Activated CD8-positive, alpha-beta T cell treated with anti-CD3 and anti-CD28 coated beads for 36 hours (primary cell): Measurements from ENCODE around the gene NAPSA. TPM values are rescaled to one million over a fixed set of nuclear protein-coding genes. Genes with fewer than 3 reads are reported as not detected.
A peak's percentile ranks its signal among the peaks of the same experiment; 100 is the strongest.

Source experiments
- ATAC-seq: fragments of 200-7000 bp; cut with Tn5 transposase; one replicate; pipeline ENCODE4 v1.10.0; 2021; ENCODE audit warnings: mild to moderate bottlenecking, moderate library complexity
- CTCF ChIA-PET: fragments of 350-600 bp; sonication (Branson Sonifier 250); formaldehyde crosslinking; loops from one replicate; lab custom pipeline; 2021; ENCODE audit warnings: antibody characterized with exemption; lab: Charles Lee
- POLR2A ChIA-PET: fragments of 350-600 bp; sonication (Branson Sonifier 250); formaldehyde crosslinking; loops from one replicate; lab custom pipeline; 2021; ENCODE audit warnings: antibody characterized with exemption; lab: Charles Lee
- DNase-seq: peaks from one replicate; pipeline ENCODE4 v3.0.0-alpha.2; 2020
- H3K27ac Mint-ChIP-seq: one replicate; pipeline ENCODE4 v1.8.0; 2021; ENCODE audit warnings: mild to moderate bottlenecking, mixed read lengths
- H3K27me3 Mint-ChIP-seq: one replicate; pipeline ENCODE4 v1.8.0; 2021; ENCODE audit warnings: mixed read lengths
- H3K36me3 Mint-ChIP-seq: one replicate; pipeline ENCODE4 v1.8.0; 2021; ENCODE audit warnings: low read depth, mixed read lengths
- H3K4me1 Mint-ChIP-seq: one replicate; pipeline ENCODE4 v1.8.0; 2021; ENCODE audit warnings: low read depth, mixed read lengths
- H3K4me3 Mint-ChIP-seq: one replicate; pipeline ENCODE4 v1.8.0; 2021; ENCODE audit warnings: mild to moderate bottlenecking, moderate library complexity, mixed read lengths
- H3K9me3 Mint-ChIP-seq: one replicate; pipeline ENCODE4 v1.8.0; 2021; ENCODE audit warnings: mixed read lengths
- CTCF ChIP-seq: fragments of 200-600 bp; IDR thresholded peaks from one replicate; pipeline ENCODE4 v1.8.0; 2022; ENCODE audit warnings: antibody characterized with exemption, mild to moderate bottlenecking
- intact Hi-C: fragments of 100-400 bp; cut with micrococcal nuclease; formaldehyde crosslinking; loops from one replicate; pipeline ENCODE4 v1.10.0; 2022
- total RNA-seq, 2 experiments: library from RNA; stranded (reverse); gene quantifications; one replicate each; pipeline ENCODE4 v1.2.3, GENCODE V29; 2021

The NAPSA gene
- total RNA-seq, 2 experiments from 2014 or later, result 18.3 to 20.0 TPM

GRCh38 chr19:50384685-50385535, 19.5 kb upstream of the NAPSA start:
- peak; percentile 26 for DNase-seq
- Mint-ChIP-seq H3K36me3 (peaks cover 34% of the 10 kb centered on the region), H3K9me3 (no peaks in the 10 kb centered on the region), H3K4me3 (peak overlapping the region; percentile 94), H3K27ac (peak overlapping the region; percentile 95), H3K27me3 (no peaks in the 10 kb centered on the region), H3K4me1 (peaks cover 30% of the 10 kb centered on the region)
- intact Hi-C loops, result no loop called here
- ChIA-PET POLR2A (interaction anchor here (0.6 to 2.3 kb wide), 12 partner anchors 10 to 91 kb away, joined by 3 to 11 read pairs (median 4); partner anchors contain the start of genes EMC10, GARIN5A, NAPSA and NR1H2), CTCF (interaction anchor here (1.3 to 2.0 kb wide), 4 partner anchors 16 to 31 kb away, joined by 4 to 10 read pairs (median 7); no protein-coding TSS in a partner anchor)
- no peak for ATAC-seq
- no peak for TF ChIP-seq CTCF

- POLR2A ChIA-PET, result interaction anchor here (0.6 to 2.3 kb wide), 8 partner anchors 9 to 92 kb away, joined by 3 to 11 read pairs (median 4); partner anchors contain the start of genes EMC10, GARIN5A, NAPSA and NR1H2
- TF ChIP-seq CTCF, result no peak
- no peaks in the 10 kb centered on the region for H3K27me3 Mint-ChIP-seq
- peak; percentile 95 for ATAC-seq
- DNase-seq, result peak; percentile 99
- CTCF ChIA-PET, result interaction anchor here (1.0 to 2.0 kb wide), 5 partner anchors 8 to 31 kb away, joined by 3 to 10 read pairs (median 4); partner anchors contain the start of gene NR1H2
- H3K4me1 Mint-ChIP-seq, result peaks cover 32% of the 10 kb centered on the region
- no peaks in the 10 kb centered on the region for H3K9me3 Mint-ChIP-seq
- H3K27ac Mint-ChIP-seq, result peak within 1 kb of the TSS; percentile 95
- H3K36me3 Mint-ChIP-seq, result peaks cover 40% of the 10 kb centered on the region
- intact Hi-C loops, result no loop called here
- peak within 1 kb of the TSS; percentile 94 for H3K4me3 Mint-ChIP-seq
Observed at GRCh38 chr19:50383852-50384684, 18.6 kb upstream of the NAPSA start, which contains the start of gene POLD1. TSS of gene POLD1 (plus strand) at chr19:50384347. CDS start at chr19:50398852, 14,505 bp downstream.

DNA sequence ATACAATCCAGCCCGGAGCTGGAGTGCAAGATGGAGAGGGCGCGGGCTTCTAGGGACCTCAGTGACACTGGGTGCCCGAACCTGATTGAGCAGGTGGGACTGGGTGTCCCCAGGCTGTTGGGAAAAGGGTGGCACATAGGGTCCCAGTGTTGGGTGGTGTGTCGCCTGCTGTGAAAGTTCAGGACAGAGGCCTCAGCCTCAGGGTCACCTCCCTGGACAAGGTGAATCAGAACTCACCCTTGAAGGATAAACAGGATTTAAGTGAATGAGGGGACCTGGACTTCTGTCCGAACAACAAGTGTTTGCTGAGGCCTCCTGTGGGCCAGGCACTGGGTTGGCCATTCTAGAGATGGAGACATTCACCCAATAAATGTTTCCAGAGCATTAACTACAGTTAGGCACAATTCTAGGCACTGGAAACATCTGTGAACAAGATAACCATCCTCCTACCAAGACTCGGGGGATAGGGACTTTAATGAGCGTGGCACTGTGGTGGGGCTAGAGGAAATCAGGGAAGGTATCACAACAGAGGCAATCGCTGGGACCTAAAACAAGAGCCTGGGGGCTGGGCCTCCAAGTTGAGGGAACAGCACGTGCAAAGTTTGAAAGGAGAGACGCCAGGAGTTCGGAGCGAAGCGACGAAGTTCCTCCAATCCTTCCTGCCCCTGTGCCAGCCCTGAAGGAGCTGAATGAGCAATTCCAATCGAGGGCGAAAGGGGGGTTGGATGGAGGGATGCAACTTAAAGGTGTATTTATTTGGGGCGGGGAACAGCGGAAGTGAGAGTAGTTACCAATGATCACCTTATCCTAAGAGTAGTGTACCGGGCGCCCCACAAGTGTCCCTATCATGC, 17.8 kb upstream of the NAPSA start:
- CTCF ChIA-PET, result interaction anchor here (1.0 to 2.0 kb wide), 4 partner anchors 7 to 28 kb away, joined by 3 to 10 read pairs (median 7); partner anchors contain the start of gene NR1H2
- peak overlapping the region; percentile 95 for H3K27ac Mint-ChIP-seq
- no peak for DNase-seq

More for the DNA sequence above, 17.8 kb upstream of the NAPSA start:
- Mint-ChIP-seq H3K36me3 (peaks cover 38% of the 10 kb centered on the region), H3K4me3 (peak overlapping the region; percentile 94), H3K4me1 (peaks cover 32% of the 10 kb centered on the region), H3K9me3 (no peaks in the 10 kb centered on the region), H3K27me3 (no peaks in the 10 kb centered on the region)
- intact Hi-C loops, result no loop called here
- POLR2A ChIA-PET, result interaction anchor here (1.0 to 2.3 kb wide), 7 partner anchors 8 to 93 kb away, joined by 3 to 11 read pairs (median 4); partner anchors contain the start of genes EMC10, GARIN5A, NAPSA and NR1H2
- TF ChIP-seq CTCF, result no peak
- ATAC-seq, result peak; percentile 10
